Gastrocnemius medialis (tissue), 4 donors: ENCODE results near the gene LHX2.

Source experiments
- CTCF ChIP-seq, 5 experiments: fragments of 450-650 bp in 3 of 5; fragments of 200-600 bp in 2 of 5; sonication (generic) in 2 of 5; IDR thresholded peaks in 4 of 5; conservative IDR thresholded peaks in 1 of 5; 1 replicate in 4 of 5; 2 replicates in 1 of 5; pipeline ENCODE4 v1.5.1; 2016 to 2019; ENCODE audit warnings: antibody characterized with exemption in 5 of 5, mild to moderate bottlenecking in 3 of 5, moderate library complexity in 3 of 5
- POLR2A ChIP-seq, 2 donors: fragments of 450-650 bp; IDR thresholded peaks; one replicate each; pipeline ENCODE4 v1.6.1; 2017; ENCODE audit warnings: antibody characterized with exemption in 2 of 2, mild to moderate bottlenecking in 2 of 2, moderate library complexity in 2 of 2

GRCh38 chr9:124018730-124019697, 7.4 kb downstream of the LHX2 start:
- TF ChIP-seq CTCF (IDR thresholded peaks at IDR 0.05 in 4 of 5, conservative IDR thresholded peaks at IDR 0.05 in 1 of 5): no peak
- no peak for TF ChIP-seq POLR2A (IDR thresholded peaks at IDR 0.05)
